ENCODE data around the gene GPC3. TPM values are rescaled to one million over a fixed set of nuclear protein-coding genes. Genes with fewer than 3 reads are reported as not detected.
A peak's percentile ranks its signal among the peaks of the same experiment; 100 is the strongest.

Gene GPC3
- total and polyA plus RNA-seq, 2 experiments from 2014 or later = 36.8 to 60.1 TPM

GRCh38 chrX:133674726-133675470, 310.5 kb downstream of the GPC3 start:
- no peaks in the 10 kb centered on the region for H3K36me3 ChIP-seq (ENCODE audit: insufficient read depth)
- TF ChIP-seq JUNB (IDR thresholded peaks at IDR 0.05; ENCODE audit: unreplicated experiment) (no peak), CREB1 (CRISPR knock-in tag; IDR thresholded peaks at IDR 0.05; ENCODE audit: low read depth) (no peak), STAT1 (IDR thresholded peaks at IDR 0.05; ENCODE audit: unreplicated experiment) (no peak), POLR2AphosphoS5 (IDR thresholded peaks at IDR 0.05; ENCODE audit: low read depth) (no peak), ZNF114 (CRISPR knock-in tag; IDR thresholded peaks at IDR 0.05) (no peak), ZNF331 (CRISPR knock-in tag; IDR thresholded peaks at IDR 0.05; ENCODE audit: low read depth) (no peak), ZNF462 (CRISPR knock-in tag; IDR thresholded peaks at IDR 0.05) (no peak), NANOG (IDR thresholded peaks at IDR 0.05; ENCODE audit: borderline replicate concordance) (no peak), REST (IDR thresholded peaks at IDR 0.05; ENCODE audit: unreplicated experiment) (no peak), EZH2 (IDR thresholded peaks at IDR 0.05; ENCODE audit: low read depth, unreplicated experiment) (no peak)
- TF ChIP-seq, protein P1, sequence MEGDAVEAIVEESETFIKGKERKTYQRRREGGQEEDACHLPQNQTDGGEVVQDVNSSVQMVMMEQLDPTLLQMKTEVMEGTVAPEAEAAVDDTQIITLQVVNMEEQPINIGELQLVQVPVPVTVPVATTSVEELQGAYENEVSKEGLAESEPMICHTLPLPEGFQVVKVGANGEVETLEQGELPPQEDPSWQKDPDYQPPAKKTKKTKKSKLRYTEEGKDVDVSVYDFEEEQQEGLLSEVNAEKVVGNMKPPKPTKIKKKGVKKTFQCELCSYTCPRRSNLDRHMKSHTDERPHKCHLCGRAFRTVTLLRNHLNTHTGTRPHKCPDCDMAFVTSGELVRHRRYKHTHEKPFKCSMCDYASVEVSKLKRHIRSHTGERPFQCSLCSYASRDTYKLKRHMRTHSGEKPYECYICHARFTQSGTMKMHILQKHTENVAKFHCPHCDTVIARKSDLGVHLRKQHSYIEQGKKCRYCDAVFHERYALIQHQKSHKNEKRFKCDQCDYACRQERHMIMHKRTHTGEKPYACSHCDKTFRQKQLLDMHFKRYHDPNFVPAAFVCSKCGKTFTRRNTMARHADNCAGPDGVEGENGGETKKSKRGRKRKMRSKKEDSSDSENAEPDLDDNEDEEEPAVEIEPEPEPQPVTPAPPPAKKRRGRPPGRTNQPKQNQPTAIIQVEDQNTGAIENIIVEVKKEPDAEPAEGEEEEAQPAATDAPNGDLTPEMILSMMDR (conservative IDR thresholded peaks at IDR 0.05; ENCODE audit: low read depth in 2 of 2) = no peak
- DNase-seq (ENCODE audit: low spot score) (peak; percentile 33), ATAC-seq (peak; percentile 59)
- no peaks in the 10 kb centered on the region for H3K9me3 Mint-ChIP-seq
- no peaks in the 10 kb centered on the region for H3K36me3 Mint-ChIP-seq (ENCODE audit: low read depth)
- H3K27ac ChIP-seq (ENCODE audit: low read depth) = peak overlapping the region; percentile 60; the same call in 1 of the 2 replicates
- H3K4me3 ChIP-seq = no peak overlapping the region
- H3K4me1 ChIP-seq (ENCODE audit: insufficient read depth) = peaks cover 6% of the 10 kb centered on the region; the same call in 1 of the 2 replicates
- H3K9me2 ChIP-seq (ENCODE audit: insufficient read depth) = no peaks in the 10 kb centered on the region
- no peak overlapping the region for H3K4me3 Mint-ChIP-seq
- H3K4me1 Mint-ChIP-seq = peaks cover 30% of the 10 kb centered on the region
- peaks cover 2% of the 10 kb centered on the region for H3K27me3 Mint-ChIP-seq (ENCODE audit: insufficient read depth, low read depth, poor library complexity)
- H3K27me3 ChIP-seq (ENCODE audit: insufficient read depth) = no peaks in the 10 kb centered on the region
- H4K20me1 ChIP-seq (replicated peaks; ENCODE audit: insufficient read depth) = no peaks in the 10 kb centered on the region
- no peak overlapping the region for H2AFZ ChIP-seq
- no peaks in the 10 kb centered on the region for H3K79me2 ChIP-seq (replicated peaks; ENCODE audit: insufficient read depth)
- no peaks in the 10 kb centered on the region for H3F3A ChIP-seq (replicated peaks; ENCODE audit: low read depth)
- 0 out of 2 replicates have a peak overlapping the region, but pooled peaks have one; percentile 37 for H3K27ac Mint-ChIP-seq
- H3K4me2 ChIP-seq = peak overlapping the region; percentile 5; the same call in 1 of the 2 replicates

Data from GM23338 (cell line).